ENCODE results near the gene CNTF. TPM values are rescaled to one million over a fixed set of nuclear protein-coding genes. Genes with fewer than 3 reads are reported as not detected.

Gene CNTF
- total and polyA plus RNA-seq, 2 experiments from 2014 or later, result 0.24 to 1.8 TPM

DNA sequence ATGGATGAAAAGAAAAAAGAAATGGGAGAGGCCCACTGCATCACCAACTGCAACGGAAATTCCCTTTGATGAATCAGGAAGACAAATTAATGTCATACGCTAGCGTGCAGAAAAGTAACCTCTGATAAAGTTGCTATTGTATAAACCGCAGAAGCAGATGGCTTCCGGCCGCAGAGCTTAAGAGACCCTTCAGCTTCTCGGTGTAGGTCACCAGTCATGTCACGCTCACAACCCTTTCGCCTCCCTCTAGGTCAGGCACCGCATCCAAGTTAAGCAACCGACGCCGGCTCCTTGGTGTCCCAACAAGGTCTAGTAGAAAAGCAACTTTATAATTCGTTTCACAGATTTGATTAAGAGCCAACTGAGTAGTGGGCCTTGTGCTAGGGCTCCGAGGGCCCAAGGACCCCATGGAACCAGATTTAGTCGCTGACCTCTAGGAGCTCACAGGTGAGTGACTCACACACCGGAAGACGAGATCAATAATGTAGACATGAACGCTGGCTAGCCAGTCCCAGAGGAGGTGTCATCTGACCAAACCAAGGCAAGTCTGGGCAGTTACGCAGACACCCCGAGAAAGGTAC is 44.8 kb upstream of the CNTF start:
- Histone ChIP-seq H4K20me1 (replicated peaks; ENCODE audit: insufficient read depth) (0 out of 2 replicates have a peak, but pooled peaks cover 10% of the 10 kb centered on the region), H3K4me1 (ENCODE audit: insufficient read depth) (peaks cover 9% of the 10 kb centered on the region; the same call in 1 of the 2 replicates), H3K4me3 (peak overlapping the region; percentile 71), H3K36me3 (ENCODE audit: insufficient read depth) (no peaks in the 10 kb centered on the region), H3K27ac (ENCODE audit: low read depth) (peak overlapping the region; percentile 93), H3K27me3 (ENCODE audit: insufficient read depth) (no peaks in the 10 kb centered on the region), H3F3A (replicated peaks; ENCODE audit: low read depth) (no peaks in the 10 kb centered on the region), H3K4me2 (peak overlapping the region; percentile 84), H3K79me2 (replicated peaks; ENCODE audit: insufficient read depth) (peaks cover 30% of the 10 kb centered on the region), H2AFZ (no peak overlapping the region), H3K9me2 (ENCODE audit: insufficient read depth) (no peaks in the 10 kb centered on the region)
- ATAC-seq, result peak; percentile 5
- peaks cover 24% of the 10 kb centered on the region; the same call in 2 of the 3 replicates for H3K4me1 Mint-ChIP-seq
- H3K36me3 Mint-ChIP-seq (ENCODE audit: low read depth), result peaks cover 12% of the 10 kb centered on the region; the same call in 2 of the 3 replicates
- no peak for DNase-seq (ENCODE audit: low spot score)
- H3K27me3 Mint-ChIP-seq (ENCODE audit: insufficient read depth, low read depth, poor library complexity), result peaks cover 16% of the 10 kb centered on the region
- H3K27ac Mint-ChIP-seq, result peak overlapping the region; percentile 100
- H3K4me3 Mint-ChIP-seq, result peak overlapping the region; percentile 98
- TF ChIP-seq STAT1 (IDR thresholded peaks at IDR 0.05; ENCODE audit: unreplicated experiment) (no peak), ZNF114 (CRISPR knock-in tag; IDR thresholded peaks at IDR 0.05) (no peak), CREB1 (CRISPR knock-in tag; IDR thresholded peaks at IDR 0.05; ENCODE audit: low read depth) (no peak), ZNF331 (CRISPR knock-in tag; IDR thresholded peaks at IDR 0.05; ENCODE audit: low read depth) (no peak), EZH2phosphoT487 (IDR thresholded peaks at IDR 0.05; ENCODE audit: unreplicated experiment) (no peak), JUNB (IDR thresholded peaks at IDR 0.05; ENCODE audit: unreplicated experiment) (no peak), NANOG (IDR thresholded peaks at IDR 0.05; ENCODE audit: borderline replicate concordance) (no peak)
- TF ChIP-seq, protein P1, sequence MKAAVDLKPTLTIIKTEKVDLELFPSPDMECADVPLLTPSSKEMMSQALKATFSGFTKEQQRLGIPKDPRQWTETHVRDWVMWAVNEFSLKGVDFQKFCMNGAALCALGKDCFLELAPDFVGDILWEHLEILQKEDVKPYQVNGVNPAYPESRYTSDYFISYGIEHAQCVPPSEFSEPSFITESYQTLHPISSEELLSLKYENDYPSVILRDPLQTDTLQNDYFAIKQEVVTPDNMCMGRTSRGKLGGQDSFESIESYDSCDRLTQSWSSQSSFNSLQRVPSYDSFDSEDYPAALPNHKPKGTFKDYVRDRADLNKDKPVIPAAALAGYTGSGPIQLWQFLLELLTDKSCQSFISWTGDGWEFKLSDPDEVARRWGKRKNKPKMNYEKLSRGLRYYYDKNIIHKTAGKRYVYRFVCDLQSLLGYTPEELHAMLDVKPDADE (IDR thresholded peaks at IDR 0.05), result no peak
- TF ChIP-seq, protein P2, sequence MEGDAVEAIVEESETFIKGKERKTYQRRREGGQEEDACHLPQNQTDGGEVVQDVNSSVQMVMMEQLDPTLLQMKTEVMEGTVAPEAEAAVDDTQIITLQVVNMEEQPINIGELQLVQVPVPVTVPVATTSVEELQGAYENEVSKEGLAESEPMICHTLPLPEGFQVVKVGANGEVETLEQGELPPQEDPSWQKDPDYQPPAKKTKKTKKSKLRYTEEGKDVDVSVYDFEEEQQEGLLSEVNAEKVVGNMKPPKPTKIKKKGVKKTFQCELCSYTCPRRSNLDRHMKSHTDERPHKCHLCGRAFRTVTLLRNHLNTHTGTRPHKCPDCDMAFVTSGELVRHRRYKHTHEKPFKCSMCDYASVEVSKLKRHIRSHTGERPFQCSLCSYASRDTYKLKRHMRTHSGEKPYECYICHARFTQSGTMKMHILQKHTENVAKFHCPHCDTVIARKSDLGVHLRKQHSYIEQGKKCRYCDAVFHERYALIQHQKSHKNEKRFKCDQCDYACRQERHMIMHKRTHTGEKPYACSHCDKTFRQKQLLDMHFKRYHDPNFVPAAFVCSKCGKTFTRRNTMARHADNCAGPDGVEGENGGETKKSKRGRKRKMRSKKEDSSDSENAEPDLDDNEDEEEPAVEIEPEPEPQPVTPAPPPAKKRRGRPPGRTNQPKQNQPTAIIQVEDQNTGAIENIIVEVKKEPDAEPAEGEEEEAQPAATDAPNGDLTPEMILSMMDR (conservative IDR thresholded peaks at IDR 0.05; ENCODE audit: low read depth in 2 of 2), result no peak
- TF ChIP-seq, protein P3, sequence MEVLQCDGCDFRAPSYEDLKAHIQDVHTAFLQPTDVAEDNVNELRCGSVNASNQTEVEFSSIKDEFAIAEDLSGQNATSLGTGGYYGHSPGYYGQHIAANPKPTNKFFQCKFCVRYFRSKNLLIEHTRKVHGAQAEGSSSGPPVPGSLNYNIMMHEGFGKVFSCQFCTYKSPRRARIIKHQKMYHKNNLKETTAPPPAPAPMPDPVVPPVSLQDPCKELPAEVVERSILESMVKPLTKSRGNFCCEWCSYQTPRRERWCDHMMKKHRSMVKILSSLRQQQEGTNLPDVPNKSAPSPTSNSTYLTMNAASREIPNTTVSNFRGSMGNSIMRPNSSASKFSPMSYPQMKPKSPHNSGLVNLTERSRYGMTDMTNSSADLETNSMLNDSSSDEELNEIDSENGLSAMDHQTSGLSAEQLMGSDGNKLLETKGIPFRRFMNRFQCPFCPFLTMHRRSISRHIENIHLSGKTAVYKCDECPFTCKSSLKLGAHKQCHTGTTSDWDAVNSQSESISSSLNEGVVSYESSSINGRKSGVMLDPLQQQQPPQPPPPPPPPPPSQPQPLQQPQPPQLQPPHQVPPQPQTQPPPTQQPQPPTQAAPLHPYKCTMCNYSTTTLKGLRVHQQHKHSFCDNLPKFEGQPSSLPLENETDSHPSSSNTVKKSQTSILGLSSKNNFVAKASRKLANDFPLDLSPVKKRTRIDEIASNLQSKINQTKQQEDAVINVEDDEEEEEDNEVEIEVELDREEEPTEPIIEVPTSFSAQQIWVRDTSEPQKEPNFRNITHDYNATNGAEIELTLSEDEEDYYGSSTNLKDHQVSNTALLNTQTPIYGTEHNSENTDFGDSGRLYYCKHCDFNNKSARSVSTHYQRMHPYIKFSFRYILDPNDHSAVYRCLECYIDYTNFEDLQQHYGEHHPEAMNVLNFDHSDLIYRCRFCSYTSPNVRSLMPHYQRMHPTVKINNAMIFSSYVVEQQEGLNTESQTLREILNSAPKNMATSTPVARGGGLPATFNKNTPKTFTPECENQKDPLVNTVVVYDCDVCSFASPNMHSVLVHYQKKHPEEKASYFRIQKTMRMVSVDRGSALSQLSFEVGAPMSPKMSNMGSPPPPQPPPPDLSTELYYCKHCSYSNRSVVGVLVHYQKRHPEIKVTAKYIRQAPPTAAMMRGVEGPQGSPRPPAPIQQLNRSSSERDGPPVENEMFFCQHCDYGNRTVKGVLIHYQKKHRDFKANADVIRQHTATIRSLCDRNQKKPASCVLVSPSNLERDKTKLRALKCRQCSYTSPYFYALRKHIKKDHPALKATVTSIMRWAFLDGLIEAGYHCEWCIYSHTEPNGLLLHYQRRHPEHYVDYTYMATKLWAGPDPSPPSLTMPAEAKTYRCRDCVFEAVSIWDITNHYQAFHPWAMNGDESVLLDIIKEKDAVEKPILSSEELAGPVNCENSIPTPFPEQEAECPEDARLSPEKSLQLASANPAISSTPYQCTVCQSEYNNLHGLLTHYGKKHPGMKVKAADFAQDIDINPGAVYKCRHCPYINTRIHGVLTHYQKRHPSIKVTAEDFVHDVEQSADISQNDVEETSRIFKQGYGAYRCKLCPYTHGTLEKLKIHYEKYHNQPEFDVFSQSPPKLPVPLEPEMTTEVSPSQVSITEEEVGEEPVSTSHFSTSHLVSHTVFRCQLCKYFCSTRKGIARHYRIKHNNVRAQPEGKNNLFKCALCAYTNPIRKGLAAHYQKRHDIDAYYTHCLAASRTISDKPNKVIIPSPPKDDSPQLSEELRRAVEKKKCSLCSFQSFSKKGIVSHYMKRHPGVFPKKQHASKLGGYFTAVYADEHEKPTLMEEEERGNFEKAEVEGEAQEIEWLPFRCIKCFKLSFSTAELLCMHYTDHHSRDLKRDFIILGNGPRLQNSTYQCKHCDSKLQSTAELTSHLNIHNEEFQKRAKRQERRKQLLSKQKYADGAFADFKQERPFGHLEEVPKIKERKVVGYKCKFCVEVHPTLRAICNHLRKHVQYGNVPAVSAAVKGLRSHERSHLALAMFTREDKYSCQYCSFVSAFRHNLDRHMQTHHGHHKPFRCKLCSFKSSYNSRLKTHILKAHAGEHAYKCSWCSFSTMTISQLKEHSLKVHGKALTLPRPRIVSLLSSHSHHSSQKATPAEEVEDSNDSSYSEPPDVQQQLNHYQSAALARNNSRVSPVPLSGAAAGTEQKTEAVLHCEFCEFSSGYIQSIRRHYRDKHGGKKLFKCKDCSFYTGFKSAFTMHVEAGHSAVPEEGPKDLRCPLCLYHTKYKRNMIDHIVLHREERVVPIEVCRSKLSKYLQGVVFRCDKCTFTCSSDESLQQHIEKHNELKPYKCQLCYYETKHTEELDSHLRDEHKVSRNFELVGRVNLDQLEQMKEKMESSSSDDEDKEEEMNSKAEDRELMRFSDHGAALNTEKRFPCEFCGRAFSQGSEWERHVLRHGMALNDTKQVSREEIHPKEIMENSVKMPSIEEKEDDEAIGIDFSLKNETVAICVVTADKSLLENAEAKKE (CRISPR knock-in tag; IDR thresholded peaks at IDR 0.05), result no peak
- no peaks in the 10 kb centered on the region for H3K9me3 Mint-ChIP-seq

Data from GM23338 (cell line).